Stimulated activated CD8-positive, alpha-beta memory T cell treated with anti-CD3 and anti-CD28 coated beads, Interleukin-4, amount 100 ng/mL, for 24 hours (primary cell): ENCODE data around the gene AQP3.
A peak's percentile ranks its signal among the peaks of the same experiment; 100 is the strongest.
"Not testable (repeated sequence)": the region's sequence is repeated elsewhere in the genome, so short reads cannot be mapped to it uniquely, and the experiment has no call there.

Experiments
- DNase-seq: peaks from one replicate; pipeline ENCODE4 v3.0.0-alpha.2; 2020; ENCODE audit warnings: low read depth

AQP3 gene

DNA sequence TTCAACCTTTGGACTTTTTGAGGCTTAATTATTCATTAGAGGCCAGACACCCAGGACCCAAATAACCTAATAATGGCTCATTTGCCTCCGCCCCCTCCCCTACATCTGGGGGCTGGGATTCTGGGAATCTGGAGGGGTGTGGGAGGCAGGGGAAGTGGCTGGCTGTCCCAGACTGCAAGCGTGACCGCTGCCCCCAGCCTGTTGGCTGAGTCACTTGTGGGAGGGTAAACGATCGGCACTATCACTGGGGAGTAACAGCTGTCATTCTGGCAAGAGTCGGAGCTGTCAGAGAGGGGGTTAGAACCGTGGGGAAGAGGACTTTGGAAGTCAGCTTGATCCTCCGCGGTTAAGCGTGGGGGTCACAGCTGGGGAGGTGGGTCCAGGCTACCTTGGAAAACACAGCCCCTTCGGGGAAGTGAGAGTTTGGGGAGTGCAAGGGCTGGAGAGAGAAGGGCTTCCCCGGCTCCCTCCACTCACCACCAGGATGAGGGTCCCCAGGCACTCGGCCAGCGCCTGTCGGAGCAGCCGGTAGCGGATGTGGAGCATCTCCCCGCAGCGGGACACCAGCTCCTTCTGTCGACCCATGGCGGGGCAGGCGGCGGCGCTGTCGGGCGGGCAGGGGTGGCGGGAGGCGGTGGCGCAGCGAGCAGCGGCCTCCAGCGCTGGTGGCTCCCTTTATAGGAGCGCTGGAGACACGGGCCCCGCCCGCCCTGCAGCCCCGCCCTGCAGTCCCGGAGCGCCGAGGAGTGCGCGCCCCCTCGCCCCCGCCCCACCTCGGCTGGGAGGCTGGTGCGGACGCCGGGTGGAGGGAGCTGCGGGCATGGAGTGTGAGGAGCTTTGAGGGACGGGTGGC, at the start of gene AQP3:
TSS of gene AQP3 (minus strand) at position 648 of the 853 bp plus-strand sequence. CDS start at position 585, 63 bp downstream.
- DNase-seq = peak; percentile 47

DNA sequence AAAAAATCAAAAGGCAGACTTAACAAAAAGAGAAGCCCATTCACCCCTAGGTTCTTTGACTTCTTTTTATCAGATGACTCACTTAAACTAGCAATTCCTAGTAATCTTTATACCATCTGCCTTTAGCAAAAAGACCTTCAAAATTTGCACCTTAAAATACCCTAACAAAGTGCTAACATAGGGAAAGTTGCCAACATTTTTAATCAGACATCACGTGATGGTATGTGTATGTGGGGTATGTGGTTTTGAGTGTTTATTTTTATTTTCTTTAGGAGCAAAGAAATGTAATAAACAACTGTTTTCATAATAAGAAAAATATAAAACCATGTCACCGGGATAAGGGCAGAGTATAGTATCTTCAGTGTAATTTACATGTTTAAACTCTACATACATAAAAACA, 46.4 kb upstream of the AQP3 start:
- DNase-seq = not testable (repeated sequence)

DNA sequence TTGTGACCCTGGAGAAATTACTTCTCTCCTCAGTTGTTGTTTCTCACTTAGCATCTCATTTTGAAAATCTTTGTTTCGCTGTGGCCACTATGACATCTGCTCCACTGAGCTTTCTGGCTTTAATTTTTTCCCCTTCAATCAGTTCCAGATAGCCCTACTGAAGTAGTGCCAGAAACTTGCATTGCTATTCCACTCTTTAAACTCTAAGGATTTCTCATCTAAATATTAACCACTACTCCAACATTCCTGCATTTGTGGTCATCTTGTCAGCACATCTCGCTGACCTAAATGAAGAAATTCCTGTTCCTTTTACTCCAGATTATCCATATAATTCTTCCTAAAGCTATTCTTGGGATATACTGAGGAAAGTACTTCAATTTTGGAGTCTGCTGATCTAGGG, 41.7 kb upstream of the AQP3 start:
- DNase-seq = no peak

DNA sequence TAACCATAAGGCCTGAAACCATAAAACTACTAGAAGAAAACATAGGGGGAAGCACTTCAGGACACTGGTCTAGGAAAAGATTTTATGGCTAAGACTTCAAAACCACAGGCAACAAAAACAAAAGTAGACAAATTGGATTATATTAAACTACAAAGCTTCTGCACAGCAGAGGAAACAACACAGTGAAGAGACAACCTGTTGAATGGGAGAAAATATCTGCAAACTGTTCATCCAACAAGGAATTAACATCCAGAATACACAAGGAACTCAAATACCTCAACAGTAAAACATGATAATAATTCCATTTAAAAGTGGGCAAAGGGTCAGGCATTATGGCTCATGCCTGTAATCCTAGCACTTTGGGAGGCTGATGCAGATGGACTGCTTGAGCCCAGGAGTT, 37.9 kb upstream of the AQP3 start:
- DNase-seq = not testable (repeated sequence)

DNA sequence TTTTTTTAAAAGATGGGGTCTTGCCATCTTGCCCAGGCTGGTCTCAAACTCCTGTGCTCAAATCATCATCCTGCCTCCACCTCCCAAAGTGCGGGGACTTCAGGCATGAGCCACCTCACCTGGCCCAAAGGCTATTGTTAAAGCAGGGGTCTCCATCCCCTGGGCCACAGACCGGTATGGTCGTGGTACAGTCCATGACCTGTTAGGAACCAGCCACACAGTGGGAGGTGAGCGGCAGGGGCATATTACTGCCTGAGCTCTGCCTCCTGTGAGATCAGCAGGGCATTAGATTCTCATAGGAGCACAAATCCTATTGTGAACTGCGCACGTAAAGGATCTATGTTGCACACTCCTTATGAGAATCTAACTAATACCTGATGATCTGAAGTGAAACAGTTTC, 33.6 kb upstream of the AQP3 start:
- DNase-seq = no peak

DNA sequence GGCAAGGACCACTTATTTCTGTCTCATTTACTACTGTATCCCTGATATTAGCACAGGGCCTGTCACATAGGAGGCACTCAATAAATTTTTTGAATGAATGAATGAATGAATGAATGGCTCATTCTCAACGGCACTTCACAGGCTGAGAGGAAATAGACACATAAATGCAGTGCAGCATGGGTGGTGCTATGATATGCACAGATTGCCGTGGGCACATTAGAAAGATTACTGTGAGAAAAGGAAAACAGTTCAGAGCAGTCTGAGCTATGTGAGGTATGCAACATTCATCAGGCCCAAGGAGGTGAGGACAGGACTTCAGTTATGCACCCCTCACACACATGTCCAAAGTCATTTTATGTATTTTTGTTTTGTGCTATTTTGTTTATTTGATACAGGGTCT, 32.7 kb upstream of the AQP3 start:
- no peak for DNase-seq

DNA sequence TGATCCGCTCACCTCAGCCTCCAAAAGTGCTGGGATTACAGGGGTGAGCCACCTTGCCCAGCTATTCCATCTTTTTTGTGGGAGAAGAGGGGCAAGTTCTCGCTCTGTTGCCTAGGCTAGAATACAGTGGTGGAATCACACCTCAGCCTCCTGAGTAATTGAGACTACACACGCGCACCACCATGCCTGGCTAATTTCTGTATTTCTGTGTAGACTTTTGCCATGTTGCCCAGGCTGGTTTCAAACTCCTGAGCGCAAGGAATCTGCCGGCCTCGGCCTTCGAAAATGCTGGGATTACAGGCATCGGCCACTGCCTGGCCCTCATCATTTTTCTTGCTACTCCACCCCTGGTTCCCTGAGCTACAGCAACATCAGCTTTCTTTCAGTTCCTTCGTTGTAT, 29.1 kb upstream of the AQP3 start:
- no peak for DNase-seq

DNA sequence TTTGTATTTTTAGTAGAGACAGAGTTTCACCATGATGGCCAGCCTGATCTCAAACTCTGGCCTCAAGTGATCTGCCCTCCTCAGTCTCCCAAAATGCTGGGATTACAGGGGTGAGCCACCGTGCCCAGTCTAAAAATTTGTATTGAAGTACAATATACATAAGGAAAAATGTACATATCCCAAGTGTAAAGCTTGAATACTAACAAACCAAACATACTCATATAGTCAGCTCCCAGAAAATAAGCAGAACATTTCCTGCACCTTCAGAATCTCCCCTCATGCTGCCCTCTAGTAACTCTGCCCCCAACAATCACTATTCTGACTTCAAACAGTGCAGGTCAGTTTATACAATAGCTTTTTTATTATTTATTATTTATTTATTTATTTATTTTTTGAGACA, 28.0 kb upstream of the AQP3 start:
- no peak for DNase-seq

DNA sequence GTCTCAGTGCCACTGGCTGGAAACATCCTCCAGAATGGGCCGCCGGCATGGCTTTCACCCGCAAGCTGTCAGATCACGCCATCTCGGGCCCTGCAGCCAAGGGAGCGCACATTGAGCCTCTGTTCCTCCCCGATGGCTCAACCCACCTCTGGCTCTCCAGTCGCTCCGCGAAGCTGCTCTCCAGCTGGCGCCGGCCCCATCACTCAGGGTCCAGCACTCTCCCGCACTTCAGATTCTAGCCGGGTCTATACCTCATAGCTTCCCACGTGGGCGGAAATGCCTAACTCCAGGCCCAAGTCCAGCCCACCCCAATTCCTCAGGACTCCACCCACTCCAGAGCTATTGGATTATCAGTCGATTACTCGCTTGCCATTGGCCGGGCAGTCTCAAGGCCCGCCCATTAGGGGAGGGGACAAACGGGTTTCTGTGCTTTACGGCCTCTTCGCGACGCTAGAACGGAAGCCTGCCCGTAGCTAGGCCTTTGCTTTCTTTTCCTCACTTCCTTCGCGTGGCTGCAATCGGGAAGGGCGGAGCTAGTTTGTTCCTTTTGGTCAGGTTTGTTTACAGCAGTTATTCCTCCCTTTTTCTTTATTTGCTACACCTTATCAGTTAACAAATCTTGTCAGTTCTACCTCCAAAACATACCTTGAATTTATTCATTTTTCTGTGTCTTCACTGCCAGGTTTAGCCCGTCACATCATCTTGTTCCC, 26.4 kb upstream of the AQP3 start, which contains the start of gene NOL6:
TSS of gene NOL6 (minus strand) at position 282 of the 710 bp plus-strand sequence. CDS start at position 200, 82 bp downstream.
- peak; percentile 96 for DNase-seq

DNA sequence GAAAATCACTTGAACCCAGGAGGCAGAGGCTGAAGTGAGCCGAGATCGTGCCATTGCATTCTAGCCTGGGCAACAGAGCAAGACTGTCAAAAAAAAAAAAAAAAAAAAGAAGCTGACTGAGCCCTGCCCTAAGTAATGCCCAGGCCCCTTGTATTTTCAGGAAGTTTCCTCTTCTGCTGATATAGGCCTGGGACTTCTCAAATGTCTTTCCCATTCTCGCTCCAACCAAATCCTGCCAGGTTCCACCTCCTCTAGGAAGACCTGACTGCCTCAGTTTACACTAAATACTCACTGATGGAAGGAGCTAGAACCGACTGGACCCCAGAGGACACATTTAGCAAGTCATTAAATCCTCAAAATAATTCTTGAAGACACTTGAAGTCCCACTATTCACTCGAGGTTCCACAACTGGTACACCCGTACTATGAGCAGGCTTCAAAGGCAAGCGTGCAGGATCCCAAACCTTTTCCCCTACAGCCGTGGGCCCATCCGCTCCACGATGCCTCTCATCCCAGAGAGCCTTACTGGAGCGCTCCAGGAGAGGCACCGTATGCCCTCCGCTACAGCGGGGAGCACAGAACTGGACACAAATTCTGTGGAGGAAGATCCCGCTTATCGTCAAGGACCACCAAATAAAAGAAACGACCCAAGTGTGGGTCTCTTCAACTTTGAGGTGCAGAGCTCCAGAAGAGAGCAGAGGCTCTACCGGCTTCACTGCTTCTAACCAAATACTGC, 25.7 kb upstream of the AQP3 start:
- DNase-seq = no peak

DNA sequence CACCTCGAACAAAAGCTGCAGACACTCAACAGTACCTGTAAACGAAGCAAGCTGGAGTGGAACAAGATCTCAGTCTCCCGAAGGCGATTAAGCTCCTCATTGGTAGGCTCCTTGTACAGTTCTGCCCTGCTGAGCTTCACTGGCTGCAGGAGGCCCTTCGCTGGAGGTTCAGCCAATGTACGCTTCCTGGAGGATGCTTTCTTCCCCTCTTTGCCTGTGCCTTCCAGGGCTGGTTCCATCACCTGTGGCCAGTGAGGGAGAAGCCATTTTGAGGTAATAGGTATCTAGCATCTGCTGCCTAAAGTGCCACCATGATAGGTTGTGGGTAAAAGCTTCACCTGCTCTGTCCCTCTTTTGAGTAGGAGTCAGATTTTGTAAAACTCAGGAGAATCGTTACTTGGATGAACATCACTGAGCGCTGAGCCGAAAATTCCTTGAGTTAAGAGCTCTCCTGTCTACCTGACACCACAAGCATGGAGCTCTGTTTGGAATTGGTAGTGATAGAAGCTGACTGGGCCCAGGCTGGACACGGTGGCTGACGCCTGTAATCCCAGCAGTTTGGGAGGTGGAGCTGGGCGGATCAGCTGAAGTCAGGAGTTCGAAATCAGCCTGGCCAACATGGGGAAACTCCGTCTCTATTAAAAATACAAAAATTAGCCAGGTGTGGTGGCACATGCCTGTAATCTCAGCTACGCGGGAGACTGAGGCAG, 24.9 kb upstream of the AQP3 start:
- DNase-seq = no peak

DNA sequence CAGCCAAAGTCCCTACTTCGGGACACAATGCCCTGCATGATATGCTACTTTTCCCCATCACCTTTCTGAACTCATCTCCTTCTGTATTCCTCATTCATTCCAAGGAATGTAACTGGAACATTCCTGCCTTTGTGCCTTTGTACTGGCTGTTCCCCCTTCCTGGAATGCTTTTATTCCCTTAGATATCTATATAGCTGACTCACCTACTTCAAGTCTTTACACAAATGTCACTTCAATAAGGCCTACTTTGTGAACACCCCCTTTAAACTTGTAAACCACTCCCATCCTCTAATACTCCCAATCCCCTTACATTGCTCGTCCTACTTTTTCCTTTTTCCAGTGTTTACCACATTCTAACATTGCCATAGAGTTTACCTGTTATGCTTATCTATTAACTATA, 24.0 kb upstream of the AQP3 start:
- no peak for DNase-seq

DNA sequence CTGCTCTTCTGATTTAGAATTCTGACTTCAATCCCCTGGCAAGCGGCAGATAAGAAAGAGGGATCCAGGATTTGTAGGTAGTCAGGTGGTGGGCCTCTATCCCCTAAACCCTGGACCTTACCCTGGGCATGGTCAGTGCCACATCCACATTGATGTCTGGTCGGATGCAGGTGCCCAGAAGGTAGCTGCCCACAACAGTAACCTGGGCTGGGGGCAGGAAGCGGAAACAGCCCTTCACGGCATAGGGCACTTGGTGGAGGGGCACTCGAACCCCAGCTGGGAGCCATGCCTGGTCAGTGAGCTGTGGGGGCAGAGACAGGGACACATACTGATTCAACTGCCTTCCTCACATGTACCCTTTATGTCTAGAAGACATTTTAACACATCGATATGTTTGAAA, 22.5 kb upstream of the AQP3 start:
- no peak for DNase-seq

DNA sequence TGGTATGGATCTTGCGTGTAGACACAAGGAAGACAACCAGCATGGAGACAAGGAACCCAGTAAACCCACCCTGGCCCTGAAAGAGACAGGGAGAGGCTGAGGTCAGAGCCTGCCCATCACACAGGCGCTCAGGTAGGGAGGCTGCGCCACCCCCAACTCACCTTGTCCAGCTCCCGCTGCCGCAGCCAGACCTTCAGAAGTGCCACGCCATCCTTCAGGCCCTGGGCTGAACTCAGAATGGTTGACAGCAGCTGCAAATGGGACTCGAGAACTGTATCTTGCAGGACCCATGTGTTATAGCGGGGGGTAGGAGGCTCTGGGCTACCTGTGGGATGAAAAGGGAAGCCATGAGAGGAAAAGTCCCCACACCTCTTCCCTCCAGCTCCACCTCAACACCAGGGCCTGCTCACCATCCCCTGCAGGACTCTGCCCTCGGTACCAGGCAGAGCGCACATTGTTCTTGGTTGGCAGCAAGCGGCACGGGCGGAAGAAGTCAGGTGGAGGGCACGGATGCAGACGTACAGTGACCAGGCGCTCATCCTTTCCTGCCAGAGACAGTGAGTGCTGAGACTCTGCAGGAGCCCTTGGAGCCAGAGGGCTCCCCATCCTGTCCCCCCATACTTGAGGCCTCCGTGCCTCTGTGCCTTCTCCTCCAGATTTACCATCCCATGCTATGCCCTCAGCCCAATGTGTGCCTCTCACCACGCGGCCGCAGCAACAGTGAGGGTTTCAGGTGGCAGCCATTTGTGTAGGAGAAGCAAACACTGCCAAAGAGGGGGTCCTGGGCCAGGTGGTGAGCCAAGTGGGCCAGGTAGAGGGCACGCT, 21.6 kb upstream of the AQP3 start:
- no peak for DNase-seq

DNA sequence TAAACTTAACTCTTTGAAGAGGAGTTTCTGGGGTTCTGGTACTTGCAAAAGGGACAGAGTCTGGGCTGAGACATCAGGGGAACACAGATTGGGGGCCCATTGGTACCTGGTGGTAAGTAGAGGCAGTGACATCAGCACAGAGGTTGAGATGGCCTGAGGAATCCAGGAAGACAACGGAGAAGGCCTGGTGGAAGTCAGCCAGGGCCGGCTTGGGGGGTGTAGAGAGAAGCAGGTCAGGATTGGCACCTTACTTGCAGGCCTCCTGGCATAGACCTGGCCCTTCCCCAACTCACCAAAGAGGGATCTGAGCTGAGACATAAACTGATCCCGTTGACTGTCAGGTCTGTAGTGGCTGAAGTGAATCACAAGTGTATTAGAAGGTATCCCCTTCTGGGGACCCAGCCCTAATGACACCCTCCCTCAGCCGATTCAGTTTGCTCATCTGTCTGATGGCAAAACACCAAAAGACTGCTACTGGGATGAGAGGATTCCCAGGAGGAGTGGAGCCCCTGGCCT, 20.9 kb upstream of the AQP3 start:
- no peak for DNase-seq

DNA sequence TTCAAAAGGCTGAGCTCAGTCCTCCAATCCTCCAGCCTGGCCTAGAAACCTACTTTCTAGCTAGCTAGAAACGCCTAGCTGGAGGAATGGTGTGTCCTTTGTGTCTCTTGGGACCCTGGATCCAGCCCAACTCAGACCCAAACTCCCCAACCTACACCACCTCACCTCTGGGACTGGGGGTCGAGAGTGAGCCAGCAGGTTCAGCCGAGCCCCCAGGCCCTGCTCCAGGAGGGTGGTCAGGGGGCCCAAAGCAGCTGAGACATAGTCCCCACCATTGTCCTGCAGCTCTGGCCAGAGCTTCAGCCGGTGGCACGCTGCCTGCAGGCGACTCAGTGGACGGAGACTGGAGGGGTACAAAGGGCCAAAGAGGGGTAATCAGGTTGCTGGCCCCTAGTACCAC, 20.1 kb upstream of the AQP3 start:
- DNase-seq = no peak

DNA sequence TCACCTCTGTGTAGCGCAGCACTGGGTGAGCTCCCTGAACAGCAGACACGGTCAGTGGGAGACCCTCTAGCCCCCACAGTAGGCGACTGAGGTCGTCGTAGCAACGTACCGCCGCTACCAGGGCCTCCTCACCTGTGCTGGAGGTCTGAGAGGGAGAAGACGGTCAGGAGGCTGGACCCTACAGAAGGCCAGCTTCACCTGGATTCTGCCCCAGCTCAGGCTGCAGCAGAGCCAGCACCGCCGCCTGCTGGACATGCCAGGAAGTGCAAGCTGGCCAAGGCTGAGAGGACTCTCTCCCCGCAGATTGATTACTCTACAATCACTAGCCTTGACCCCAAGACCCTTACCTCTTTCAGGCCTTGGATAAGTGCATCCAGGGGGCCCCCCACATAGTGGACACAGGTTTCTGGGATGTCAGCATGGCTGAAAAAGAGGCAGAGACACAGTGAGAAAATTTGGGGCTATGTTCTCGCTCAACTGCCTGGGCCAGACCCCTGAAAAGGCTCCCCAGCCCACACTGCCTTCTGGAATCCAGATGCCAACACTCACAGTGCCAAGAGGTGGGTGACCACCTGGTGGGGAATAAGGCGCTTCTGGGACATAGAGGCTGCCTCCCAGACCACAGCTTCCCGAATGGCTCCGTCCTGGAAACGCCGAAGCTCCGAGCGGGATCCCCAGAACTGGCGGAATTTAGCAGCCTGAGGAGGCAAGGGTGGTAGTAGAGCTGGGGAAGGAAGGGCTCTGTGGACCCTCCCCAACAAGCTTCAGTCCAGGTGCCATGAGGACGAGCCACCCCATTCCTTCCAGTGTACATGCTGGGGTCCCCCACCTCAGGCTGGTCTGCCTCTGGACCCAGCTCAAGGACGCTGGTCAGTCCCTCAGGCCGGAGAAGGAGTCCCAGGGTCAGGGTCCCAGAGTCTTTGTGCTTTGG, 19.4 kb upstream of the AQP3 start:
- peak; percentile 62 for DNase-seq

DNA sequence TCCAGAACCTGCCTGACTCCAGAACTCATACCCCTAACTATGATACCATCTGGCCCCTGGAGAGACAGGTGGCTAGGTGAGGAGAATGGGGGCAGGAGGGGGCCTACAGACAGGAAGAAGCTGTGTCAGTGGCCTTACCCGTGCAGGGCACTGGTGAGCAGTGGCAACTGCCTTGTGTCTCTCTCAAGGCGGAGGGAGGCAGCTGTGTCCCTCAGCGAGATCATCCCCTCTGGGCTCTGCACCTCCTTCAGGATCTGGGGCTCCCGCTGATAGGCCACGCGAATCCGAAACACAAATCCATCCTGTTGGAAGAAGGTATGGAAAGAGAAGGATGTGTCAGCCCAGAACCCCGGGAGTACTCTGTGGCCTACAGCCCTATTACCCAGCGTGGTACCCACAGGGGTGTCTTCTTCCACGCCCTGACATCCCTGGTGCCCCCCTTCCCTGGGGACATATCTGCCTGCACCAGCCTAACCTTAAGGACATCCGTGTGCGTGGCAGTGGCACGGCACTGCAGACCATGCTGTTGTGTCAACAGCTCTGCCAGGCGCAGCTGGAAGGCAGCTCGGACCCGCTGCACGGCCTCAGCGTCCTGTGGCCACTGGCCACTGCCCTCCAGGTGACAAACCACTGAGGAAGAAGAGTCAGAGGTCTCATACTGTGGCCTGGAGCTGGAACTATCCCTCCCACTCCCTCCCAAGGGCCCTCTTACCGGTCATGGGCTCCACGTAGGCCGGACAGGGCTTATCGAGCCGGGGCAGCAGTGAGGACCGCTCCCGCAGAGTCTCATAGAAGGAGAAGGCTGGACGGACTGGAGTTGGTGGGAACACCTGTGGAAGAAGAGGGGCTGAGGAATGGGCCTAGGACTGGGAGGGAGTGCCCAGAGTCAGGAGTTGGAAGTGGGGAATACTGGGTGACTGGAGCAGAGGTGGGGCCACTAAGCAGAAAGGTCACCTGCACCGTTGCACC, 18.5 kb upstream of the AQP3 start:
- DNase-seq = no peak

DNA sequence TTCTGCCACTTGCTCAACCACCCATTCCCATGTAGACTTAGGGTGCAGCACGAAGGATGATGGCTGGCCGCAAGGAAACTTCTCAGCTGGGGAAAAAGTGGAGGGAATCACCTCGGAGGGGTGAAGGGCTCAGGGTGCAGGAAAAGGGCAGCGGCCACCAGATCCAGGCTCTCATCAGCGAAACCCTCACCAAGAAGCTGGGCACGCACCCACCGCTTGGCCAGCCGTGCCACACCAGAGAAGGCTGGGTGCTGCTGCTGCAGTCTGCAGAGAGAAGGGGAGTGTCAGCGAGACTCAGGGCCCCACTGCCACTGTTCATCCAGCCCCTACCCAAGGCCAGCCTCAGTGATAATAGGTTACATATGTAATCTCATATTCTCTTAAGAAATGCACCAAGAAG, 17.7 kb upstream of the AQP3 start:
- no peak for DNase-seq
